GM12878 (cell line): Measurements from ENCODE around the gene MRPS27.

Experiments used
- ASH2L ChIP-seq: fragments of 300-600, 200-600 bp; sonication (generic); IDR thresholded peaks from 2 replicates; pipeline ENCODE4 v1.6.1; 2017; ENCODE audit warnings: low read depth, mild to moderate bottlenecking, borderline replicate concordance
- CTCF ChIP-seq, 3 experiments: IDR thresholded peaks in 2 of 3; conservative IDR thresholded peaks in 1 of 3; 2 replicates each; pipeline ENCODE4 v1.5.1; 2011; ENCODE audit warnings: low read depth in 3 of 3, low read length in 3 of 3, mild to moderate bottlenecking in 3 of 3, control low read depth in 2 of 3, moderate library complexity in 2 of 3, inconsistent platforms in 1 of 3, mixed read lengths in 1 of 3; ENCODE audit not compliant: control insufficient read depth in 2 of 3, insufficient read depth in 1 of 3; ENCODE audit errors: extremely low read depth in 1 of 3
- EP300 ChIP-seq, 2 experiments: fragments of 150-350 bp in 1 of 2; IDR thresholded peaks; 2 replicates each; pipeline ENCODE4 v1.6.1; 2011 to 2012; ENCODE audit warnings: low read depth in 2 of 2, low read length in 2 of 2, borderline replicate concordance in 1 of 2, improper control_type of control experiment in 1 of 2, inconsistent platforms in 1 of 2; ENCODE audit not compliant: control insufficient read depth in 1 of 2
- NFIC ChIP-seq: IDR thresholded peaks from 2 replicates; pipeline ENCODE4 v1.6.1; 2012; ENCODE audit warnings: low read depth, mild to moderate bottlenecking, inconsistent platforms, low read length, moderate library complexity
- PBX3 ChIP-seq: IDR thresholded peaks from 2 replicates; pipeline ENCODE4 v1.6.1; 2011; ENCODE audit warnings: mild to moderate bottlenecking, low read depth, low read length, moderate library complexity; ENCODE audit not compliant: insufficient replicate concordance
- POLR2A ChIP-seq: IDR thresholded peaks from 2 replicates; pipeline ENCODE4 v1.6.1; 2011; ENCODE audit warnings: low read depth, mild to moderate bottlenecking, low read length
- POLR2AphosphoS5 ChIP-seq: IDR thresholded peaks from 2 replicates; pipeline ENCODE4 v1.6.1; 2011; ENCODE audit warnings: mild to moderate bottlenecking, low read length, inconsistent platforms
- RAD51 ChIP-seq: fragments of 450-650 bp; IDR thresholded peaks from 2 replicates; pipeline ENCODE4 v1.6.1; 2016; ENCODE audit warnings: moderate library complexity, mild to moderate bottlenecking, inconsistent platforms
- REST ChIP-seq: IDR thresholded peaks from 2 replicates; pipeline ENCODE4 v1.6.1; 2012; ENCODE audit warnings: mild to moderate bottlenecking, low read depth, low read length
- SMAD1 ChIP-seq: fragments of 450-650 bp; IDR thresholded peaks from 2 replicates; pipeline ENCODE4 v1.6.1; 2018; ENCODE audit warnings: mild to moderate bottlenecking, low read depth; ENCODE audit not compliant: partially characterized antibody
- TAF1 ChIP-seq: IDR thresholded peaks from 2 replicates; pipeline ENCODE4 v1.6.1; 2011; ENCODE audit warnings: mild to moderate bottlenecking, low read depth, low read length, borderline replicate concordance

- no peak for TF ChIP-seq EP300 (IDR thresholded peaks at IDR 0.05; ENCODE audit: borderline replicate concordance in 1 of 2, control insufficient read depth in 1 of 2, low read depth in 2 of 2, low read length in 2 of 2)
- TF ChIP-seq NFIC, result no peak
- TF ChIP-seq POLR2A, result no peak
- no peak for TF ChIP-seq ASH2L
- TF ChIP-seq REST, result no peak
- no peak for TF ChIP-seq RAD51
- TF ChIP-seq TAF1, result no peak
- no peak for TF ChIP-seq SMAD1
- TF ChIP-seq CTCF (IDR thresholded peaks at IDR 0.05 in 2 of 3, conservative IDR thresholded peaks at IDR 0.05 in 1 of 3; ENCODE audit: control insufficient read depth in 2 of 3, extremely low read depth in 1 of 3, insufficient read depth in 1 of 3, low read depth in 3 of 3, low read length in 3 of 3), result peak; percentile 65 to 68 (median 67); a peak in 5 of 6 replicates
- no peak for TF ChIP-seq POLR2AphosphoS5
- TF ChIP-seq PBX3, result no peak
Measured at GRCh38 chr5:72268753-72269410, 51.2 kb downstream of the MRPS27 start.
